ENCODE measurements around the gene NFE2. TPM values are rescaled to one million over a fixed set of nuclear protein-coding genes. Genes with fewer than 3 reads are reported as not detected.

Gene NFE2
- total and polyA plus RNA-seq, 2 donors (not counting 3 experiments of a cell fraction or from before 2014, with no cell fraction given): not detected

DNA sequence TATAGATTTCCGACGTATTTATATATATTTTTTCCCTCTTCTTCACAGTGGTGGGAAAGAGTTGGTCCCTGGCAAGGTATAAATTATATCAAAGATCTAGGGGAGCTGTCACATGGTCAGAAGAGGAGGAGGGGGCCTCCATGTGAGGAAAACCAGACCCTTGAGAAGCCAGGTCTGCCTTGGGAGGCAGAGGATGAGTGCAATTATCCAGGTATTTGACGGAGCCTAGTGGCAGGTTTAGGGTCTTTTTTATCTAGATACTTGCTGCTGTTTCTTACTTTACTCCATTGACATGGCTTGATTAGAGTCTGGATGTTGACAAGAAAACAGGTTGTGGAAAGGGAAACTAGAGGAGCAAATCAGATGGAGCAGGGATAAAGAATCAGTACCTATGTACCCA is 29.6 kb upstream of the NFE2 start:
- dilution Hi-C loops (cut with MboI; ENCODE audit: extremely low pct_ligation_motif_present, low sequenced_read_pairs): no loop called here

GRCh38 chr12:54329759-54330158 is 28.9 kb upstream of the NFE2 start:
- no peaks in the 10 kb centered on the region for H3K9me3 ChIP-seq (replicated peaks; ENCODE audit: control insufficient read depth, insufficient read depth, low read length)
- H3K4me3 ChIP-seq (replicated peaks in 1 of 3; ENCODE audit: insufficient read depth in 1 of 3, low read depth in 1 of 3, low read length in 3 of 3): no peak overlapping the region
- H3K27me3 ChIP-seq (ENCODE audit: control insufficient read depth in 2 of 2, insufficient read depth in 2 of 2, low read length in 2 of 2): no peaks in the 10 kb centered on the region
- peaks cover 51% of the 10 kb centered on the region for H3K79me2 ChIP-seq (ENCODE audit: control insufficient read depth, insufficient read depth, low read length)
- ChIA-PET POLR2A (no interaction called here), CTCF (interaction anchor here (0.6 to 1.6 kb wide), 2 partner anchors 8 to 24 kb away, joined by 3 to 5 read pairs; no protein-coding TSS in a partner anchor)
- FAIRE-seq (no peak), DNase-seq (ENCODE audit: low read depth, low spot score) (no peak)
- dilution Hi-C loops (cut with MboI; ENCODE audit: extremely low pct_ligation_motif_present, low sequenced_read_pairs): no loop called here
- H3K36me3 ChIP-seq (ENCODE audit: control insufficient read depth in 2 of 2, extremely low read depth in 1 of 2, insufficient read depth in 2 of 2, low read length in 2 of 2): no peaks in the 10 kb centered on the region
- no peak overlapping the region for H3K27ac ChIP-seq (ENCODE audit: insufficient read depth, low read depth, low read length)
- peaks cover 28% of the 10 kb centered on the region for H3K4me1 ChIP-seq (ENCODE audit: control insufficient read depth, extremely low read depth, insufficient read depth, low read length)
- TF ChIP-seq, protein P1, sequence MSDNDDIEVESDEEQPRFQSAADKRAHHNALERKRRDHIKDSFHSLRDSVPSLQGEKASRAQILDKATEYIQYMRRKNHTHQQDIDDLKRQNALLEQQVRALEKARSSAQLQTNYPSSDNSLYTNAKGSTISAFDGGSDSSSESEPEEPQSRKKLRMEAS (IDR thresholded peaks at IDR 0.05; ENCODE audit: insufficient read depth, insufficient read length): no peak
- TF ChIP-seq GATA2 (IDR thresholded peaks at IDR 0.05; ENCODE audit: insufficient read depth, insufficient read length, low read depth, low read length) (no peak), EZH2 (IDR thresholded peaks at IDR 0.05; ENCODE audit: borderline replicate concordance, low read depth, low read length, severe bottlenecking) (no peak), JUN (IDR thresholded peaks at IDR 0.05; ENCODE audit: borderline replicate concordance, insufficient read depth, insufficient read length, low read depth) (no peak), POLR2AphosphoS5 (IDR thresholded peaks at IDR 0.05; ENCODE audit: insufficient read depth, low read depth, low read length) (no peak), MYC (IDR thresholded peaks at IDR 0.05; ENCODE audit: low read depth, low read length) (no peak), FOS (IDR thresholded peaks at IDR 0.05; ENCODE audit: borderline replicate concordance, insufficient read depth, low read length) (no peak), POLR2A (IDR thresholded peaks at IDR 0.05; ENCODE audit: low read depth, low read length) (no peak), CTCF (IDR thresholded peaks at IDR 0.05; ENCODE audit: extremely low read depth in 1 of 2, insufficient read depth in 1 of 2, low read depth in 1 of 2, low read length in 2 of 2) (no peak)
- H3K9ac ChIP-seq (replicated peaks; ENCODE audit: extremely low read depth, insufficient read depth, low read length): no peak overlapping the region
- intact Hi-C loops (cut with micrococcal nuclease): no loop called here
- peak overlapping the region; percentile 32 for H3K4me2 ChIP-seq (ENCODE audit: insufficient read depth, low read length)
- H3K9me1 ChIP-seq (replicated peaks; ENCODE audit: control insufficient read depth, extremely low read depth, insufficient read depth, low read length): no peaks in the 10 kb centered on the region
- no peaks in the 10 kb centered on the region for H4K20me1 ChIP-seq (replicated peaks; ENCODE audit: control insufficient read depth, extremely low read depth, insufficient read depth, low read length)
- H2AFZ ChIP-seq (ENCODE audit: low read depth, low read length): no peak overlapping the region
- no TSS peak for BruUV-seq (replicated peaks)

More for the DNA sequence above, 29.6 kb upstream of the NFE2 start:
- H3K4me1 ChIP-seq (ENCODE audit: control insufficient read depth, extremely low read depth, insufficient read depth, low read length): peaks cover 28% of the 10 kb centered on the region
- CTCF ChIA-PET: no interaction called here
- no peak overlapping the region for H3K27ac ChIP-seq (ENCODE audit: insufficient read depth, low read depth, low read length)
- no peak overlapping the region for H3K4me3 ChIP-seq (replicated peaks in 1 of 3; ENCODE audit: insufficient read depth in 1 of 3, low read depth in 1 of 3, low read length in 3 of 3)
- no peak overlapping the region for H3K9ac ChIP-seq (replicated peaks; ENCODE audit: extremely low read depth, insufficient read depth, low read length)
- no peak for TF ChIP-seq MYC (IDR thresholded peaks at IDR 0.05; ENCODE audit: low read depth, low read length)
- TF ChIP-seq, protein P1 (IDR thresholded peaks at IDR 0.05; ENCODE audit: insufficient read depth, insufficient read length): no peak
- H3K9me1 ChIP-seq (replicated peaks; ENCODE audit: control insufficient read depth, extremely low read depth, insufficient read depth, low read length): no peaks in the 10 kb centered on the region
- no peak overlapping the region for H3K4me2 ChIP-seq (ENCODE audit: insufficient read depth, low read length)
- no peak for FAIRE-seq
- H2AFZ ChIP-seq (ENCODE audit: low read depth, low read length): no peak overlapping the region
- H3K27me3 ChIP-seq (ENCODE audit: control insufficient read depth in 2 of 2, insufficient read depth in 2 of 2, low read length in 2 of 2): no peaks in the 10 kb centered on the region
- no TSS peak for BruUV-seq (replicated peaks)
- POLR2A ChIA-PET: no interaction called here
- no peaks in the 10 kb centered on the region for H3K36me3 ChIP-seq (ENCODE audit: control insufficient read depth in 2 of 2, extremely low read depth in 1 of 2, insufficient read depth in 2 of 2, low read length in 2 of 2)
- no peak for DNase-seq (ENCODE audit: low read depth, low spot score)
- peaks cover 48% of the 10 kb centered on the region for H3K79me2 ChIP-seq (ENCODE audit: control insufficient read depth, insufficient read depth, low read length)
- intact Hi-C loops (cut with micrococcal nuclease): no loop called here
- H3K9me3 ChIP-seq (replicated peaks; ENCODE audit: control insufficient read depth, insufficient read depth, low read length): no peaks in the 10 kb centered on the region
- H4K20me1 ChIP-seq (replicated peaks; ENCODE audit: control insufficient read depth, extremely low read depth, insufficient read depth, low read length): no peaks in the 10 kb centered on the region
